ENCODE results near the gene ZNF709.
"Not testable (repeated sequence)": the region's sequence is repeated elsewhere in the genome, so short reads cannot be mapped to it uniquely, and the experiment has no call there.

The ZNF709 gene

GRCh38 chr19:12453495-12453894, 31.1 kb downstream of the ZNF709 start:
- DNase-seq (ENCODE audit: low read depth, low spot score) = no peak

- DNase-seq (ENCODE audit: low read depth, low spot score) = no peak
Measured at GRCh38 chr19:12450844-12451243, 33.8 kb downstream of the ZNF709 start.

GRCh38 chr19:12448808-12449207, 35.8 kb downstream of the ZNF709 start:
- DNase-seq (ENCODE audit: low read depth, low spot score) = no peak

- DNase-seq (ENCODE audit: low read depth, low spot score) = peak; percentile 97
Measured at GRCh38 chr19:12440541-12441316, 43.9 kb downstream of the ZNF709 start, which contains the start of gene ZNF443. TSS of gene ZNF443 (minus strand) at chr19:12441021. CDS start at chr19:12440914, 107 bp downstream.

- DNase-seq (ENCODE audit: low read depth, low spot score) = not testable (repeated sequence)
Measured at GRCh38 chr19:12439686-12440540, 44.7 kb downstream of the ZNF709 start.

- DNase-seq (ENCODE audit: low read depth, low spot score) = not testable (repeated sequence)
Measured at GRCh38 chr19:12430726-12431299, 53.8 kb downstream of the ZNF709 start.

- no peak for DNase-seq (ENCODE audit: low read depth, low spot score)
Measured at GRCh38 chr19:12425888-12426274, 58.7 kb downstream of the ZNF709 start.

GRCh38 chr19:12425236-12425887, 59.3 kb downstream of the ZNF709 start:
- no peak for DNase-seq (ENCODE audit: low read depth, low spot score)

GRCh38 chr19:12417273-12417672, 67.3 kb downstream of the ZNF709 start:
- not testable (repeated sequence) for DNase-seq (ENCODE audit: low read depth, low spot score)

- no peak for DNase-seq (ENCODE audit: low read depth, low spot score)
Measured at GRCh38 chr19:12411893-12412292, 72.7 kb downstream of the ZNF709 start.
